GM18873 (cell line): Measurements from ENCODE around the gene SERPINH1.
A peak's percentile ranks its signal among the peaks of the same experiment; 100 is the strongest.

Experiments
- ATAC-seq: cut with Tn5 transposase; IDR thresholded peaks from one replicate; pipeline ENCODE4 v1.9.1; 2021; ENCODE audit warnings: mild to moderate bottlenecking, moderate library complexity, moderate number of reproducible peaks; ENCODE audit not compliant: unreplicated experiment, low FRiP score

Gene SERPINH1

GRCh38 chr11:75532200-75533048 is 29.6 kb upstream of the SERPINH1 start:
- no peak for ATAC-seq

DNA sequence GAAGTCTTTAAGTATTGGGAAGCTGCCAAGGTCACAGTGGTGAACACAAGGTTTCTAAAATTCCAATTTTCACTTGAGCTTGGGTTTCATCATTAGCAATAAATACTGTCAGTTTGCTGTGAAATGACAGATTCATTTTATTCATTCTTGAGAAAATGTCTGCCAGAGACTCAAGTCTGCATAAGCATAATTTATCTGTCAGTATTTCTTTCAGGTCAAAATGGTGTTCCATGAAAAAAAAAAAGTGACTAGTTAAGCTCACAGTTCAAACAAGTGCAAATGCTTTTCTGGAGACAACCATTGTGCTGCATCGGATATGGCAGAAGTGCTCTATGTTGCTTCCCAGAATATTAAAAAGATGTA is 28.2 kb upstream of the SERPINH1 start:
- ATAC-seq = no peak

DNA sequence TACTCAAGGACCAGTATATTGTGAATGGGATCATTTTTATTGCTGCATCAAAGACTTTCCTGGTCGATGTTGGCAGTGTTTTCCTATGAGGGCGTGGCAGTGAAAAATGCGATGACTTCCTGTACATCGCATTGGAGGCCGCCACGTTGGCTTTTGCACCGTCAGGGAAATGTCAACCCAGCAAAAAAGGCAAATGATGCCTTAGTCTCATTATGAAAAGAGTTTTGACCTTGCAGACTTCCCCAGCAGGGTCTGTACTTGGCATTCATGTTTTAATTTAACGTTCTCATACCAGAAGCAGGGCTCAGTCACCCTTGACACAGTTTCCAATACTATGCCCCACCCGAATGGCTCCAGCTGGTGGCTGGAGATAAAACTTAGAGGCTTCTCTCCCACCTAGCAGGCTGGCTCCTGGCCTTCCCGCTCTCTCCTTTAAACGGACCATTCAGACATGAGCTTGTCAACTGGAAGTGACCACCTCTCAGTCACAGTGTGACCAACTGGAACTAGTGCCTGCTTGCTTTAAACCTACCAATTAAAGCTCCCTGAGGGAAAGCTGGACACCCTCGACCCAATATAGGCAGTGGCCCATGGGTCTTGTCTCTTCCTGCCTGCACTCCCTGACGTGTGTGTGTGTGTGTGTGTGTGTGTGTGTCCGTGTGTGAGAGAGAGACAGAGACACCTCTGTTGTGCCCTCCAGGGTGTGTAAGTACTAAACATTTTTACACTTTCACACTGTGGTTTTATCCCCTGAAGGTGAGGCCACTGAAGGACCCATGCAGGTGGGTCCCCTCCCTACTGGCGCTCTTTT is 27.6 kb upstream of the SERPINH1 start:
- no peak for ATAC-seq

- ATAC-seq = no peak
Observed at GRCh38 chr11:75535071-75535470, 27.0 kb upstream of the SERPINH1 start.

- ATAC-seq = peak; percentile 67
Observed at GRCh38 chr11:75536786-75537641, 25.0 kb upstream of the SERPINH1 start.

DNA sequence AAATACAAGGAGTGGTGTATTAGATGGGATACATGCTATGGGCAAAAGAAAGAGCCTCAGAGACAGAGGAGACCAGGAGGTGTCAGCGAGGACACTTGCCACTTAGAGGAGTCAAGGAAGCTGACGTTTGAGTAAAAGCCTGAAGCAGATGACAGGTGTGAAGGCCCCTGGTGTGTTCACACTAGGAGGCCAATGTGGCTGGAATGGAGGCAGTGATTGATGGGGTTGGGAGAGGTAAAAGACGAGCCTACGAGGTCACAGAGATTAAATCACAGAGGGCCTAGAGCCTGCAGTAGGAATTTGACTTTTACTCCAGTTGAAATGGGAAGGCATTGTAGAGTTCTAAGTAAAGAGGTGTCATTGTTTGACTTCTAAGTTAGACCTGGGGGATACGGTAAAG is 24.3 kb upstream of the SERPINH1 start:
- no peak for ATAC-seq

DNA sequence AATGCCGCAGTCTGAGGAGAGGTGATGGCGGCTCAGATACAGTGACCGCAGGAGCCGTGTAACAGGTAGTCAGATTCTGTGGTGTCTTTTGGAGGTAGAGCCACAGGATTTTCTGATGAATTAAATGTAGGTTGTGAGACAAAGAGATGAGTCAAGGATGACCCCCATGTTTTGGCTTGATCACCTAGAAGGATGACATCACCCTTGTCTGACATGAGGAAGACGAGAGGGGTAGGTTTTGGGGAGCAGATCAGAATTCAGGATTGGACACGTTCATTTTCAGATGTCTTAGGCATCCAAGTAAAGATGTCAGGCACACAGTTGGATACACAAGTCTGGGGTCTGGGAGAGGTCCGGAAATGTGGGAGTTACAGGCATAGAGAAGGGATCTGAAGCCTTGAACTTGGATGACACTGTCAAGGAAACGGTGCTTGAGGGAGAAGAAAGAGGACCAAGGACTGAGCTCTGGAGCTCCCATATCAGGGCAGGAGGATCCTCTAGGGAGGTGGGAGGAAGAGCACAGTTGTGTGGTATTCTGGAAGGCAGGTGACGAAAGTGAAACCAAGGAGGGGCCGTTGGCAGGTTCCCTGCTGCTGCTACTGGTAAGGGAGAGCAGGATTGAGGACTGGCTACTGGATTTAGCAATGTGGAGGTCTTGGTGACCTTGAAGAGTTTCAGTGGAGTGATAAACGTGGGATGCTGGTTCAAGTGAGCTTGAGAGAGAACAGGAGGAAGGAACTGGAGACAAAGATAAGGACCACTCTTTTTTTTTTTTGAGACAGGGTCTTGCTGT is 23.7 kb upstream of the SERPINH1 start:
- no peak for ATAC-seq

DNA sequence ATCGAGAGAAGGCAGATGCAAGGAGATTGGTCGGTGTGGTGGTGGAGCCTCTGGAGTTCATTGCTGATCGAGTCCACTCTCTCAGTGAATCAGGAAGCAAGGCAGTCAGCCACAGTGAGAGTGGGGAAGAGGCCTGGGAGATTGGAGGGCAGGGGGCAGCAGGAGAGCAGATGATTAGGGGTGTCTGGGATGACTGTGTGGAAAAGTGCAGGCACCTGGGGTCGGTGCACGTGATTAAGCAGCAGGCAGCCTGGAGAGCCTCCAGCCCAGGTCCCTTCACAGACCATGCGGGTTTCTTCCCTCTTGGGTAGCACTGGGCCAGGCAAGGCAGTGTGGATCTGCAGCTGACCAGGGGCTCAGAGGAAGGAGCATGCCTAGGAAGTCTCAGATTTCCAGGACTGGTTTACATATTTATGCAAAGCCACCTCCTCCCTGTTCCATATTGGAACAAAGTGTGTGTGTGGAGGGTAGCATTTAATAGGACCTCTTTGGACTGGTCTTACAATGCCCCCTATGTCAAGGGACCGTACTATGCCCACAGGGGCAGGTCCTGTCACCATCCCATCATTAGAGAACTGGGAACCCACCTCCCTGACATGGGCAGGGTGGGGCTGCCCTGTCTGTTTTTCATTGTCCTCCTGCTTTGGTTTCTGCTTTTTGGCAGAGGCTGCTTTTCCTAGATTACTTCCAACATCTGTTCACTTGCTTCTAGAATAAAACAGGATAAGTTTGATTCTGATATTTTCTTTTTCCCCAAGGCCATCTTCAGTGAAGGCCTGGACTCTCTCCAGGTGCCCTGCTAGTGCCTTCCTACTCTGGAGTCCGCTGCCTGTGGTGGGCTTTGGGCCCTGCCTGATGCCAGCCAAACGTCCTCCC is 22.4 kb upstream of the SERPINH1 start:
- ATAC-seq = no peak

- no peak for ATAC-seq
Observed at GRCh38 chr11:75541193-75542087, 20.6 kb upstream of the SERPINH1 start.

DNA sequence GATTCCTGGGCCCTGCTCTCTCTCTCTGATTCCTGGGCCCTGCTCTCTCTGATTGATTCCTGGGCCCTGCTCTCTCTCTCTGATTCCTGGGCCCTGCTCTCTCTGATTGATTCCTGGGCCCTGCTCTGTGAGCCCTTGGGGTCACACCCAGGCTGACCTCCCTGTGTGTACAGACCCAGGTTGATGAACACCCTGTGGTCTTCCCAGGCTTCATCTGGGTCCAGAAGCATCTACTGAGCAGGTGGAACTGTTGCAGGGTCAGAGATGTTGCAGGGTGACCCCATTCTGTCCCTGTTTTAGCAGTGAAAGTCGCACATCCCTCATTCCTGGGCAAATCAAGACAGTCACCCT is 20.0 kb upstream of the SERPINH1 start:
- ATAC-seq = no peak

DNA sequence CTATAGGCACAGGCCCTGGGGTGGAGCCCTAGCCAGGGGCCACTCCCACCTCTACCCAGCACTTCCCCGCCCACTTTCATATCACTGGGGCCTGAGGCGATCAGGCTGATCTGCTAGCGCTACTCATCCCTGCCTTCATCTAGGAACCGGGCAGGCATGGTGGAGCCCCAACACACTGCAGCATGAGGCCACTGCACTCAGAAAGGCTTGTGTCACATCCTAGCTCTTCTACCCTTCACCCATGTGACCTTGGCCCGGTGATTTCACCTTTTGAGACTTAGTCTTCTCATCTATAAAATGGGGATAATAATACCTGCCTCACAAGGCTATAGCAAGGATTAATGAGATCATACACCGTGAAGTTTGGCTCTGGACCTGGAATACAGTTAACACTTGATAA is 18.2 kb upstream of the SERPINH1 start:
- ATAC-seq = no peak

DNA sequence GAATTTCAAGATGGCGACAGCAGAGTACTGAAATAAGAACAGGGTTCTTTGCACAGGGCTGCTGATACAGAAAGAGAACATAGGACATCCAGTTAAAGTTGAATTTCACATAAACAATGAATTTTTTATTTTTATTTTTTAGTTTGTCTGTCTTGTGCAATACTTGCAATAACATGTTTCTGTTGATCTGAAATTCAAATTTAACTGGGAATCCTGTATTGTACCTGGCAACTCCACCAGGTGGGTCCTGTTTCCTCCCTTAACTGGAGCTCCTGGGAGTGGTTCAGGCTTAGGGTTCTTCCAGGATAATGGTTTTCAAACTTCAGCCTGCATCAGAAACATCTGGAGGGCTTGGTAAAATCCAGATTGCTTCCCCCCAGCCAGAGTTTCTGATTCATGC is 14.9 kb upstream of the SERPINH1 start:
- no peak for ATAC-seq

- ATAC-seq = no peak
Observed at GRCh38 chr11:75547617-75548058, 14.4 kb upstream of the SERPINH1 start.

GRCh38 chr11:75548595-75549272 is 13.3 kb upstream of the SERPINH1 start:
- no peak for ATAC-seq

- no peak for ATAC-seq
Observed at GRCh38 chr11:75549370-75549958, 12.6 kb upstream of the SERPINH1 start.

GRCh38 chr11:75553182-75553581 is 8.9 kb upstream of the SERPINH1 start:
- ATAC-seq = no peak

GRCh38 chr11:75553889-75554257 is 8.2 kb upstream of the SERPINH1 start:
- no peak for ATAC-seq
